GM12875 (cell line): ENCODE data around the gene COL23A1.

Experiments
- H3K4me3 ChIP-seq: one replicate; pipeline ENCODE4 v1.5.1; 2011; ENCODE audit warnings: low read depth, low read length, control low read depth
- TF ChIP-seq, protein P1 (sequence below): IDR thresholded peaks from 2 replicates; pipeline ENCODE4 v1.5.1; 2011; ENCODE audit warnings: low read depth, mild to moderate bottlenecking, control low read depth, inconsistent platforms, low read length, moderate library complexity, borderline replicate concordance; ENCODE audit not compliant: insufficient read depth

The COL23A1 gene

DNA sequence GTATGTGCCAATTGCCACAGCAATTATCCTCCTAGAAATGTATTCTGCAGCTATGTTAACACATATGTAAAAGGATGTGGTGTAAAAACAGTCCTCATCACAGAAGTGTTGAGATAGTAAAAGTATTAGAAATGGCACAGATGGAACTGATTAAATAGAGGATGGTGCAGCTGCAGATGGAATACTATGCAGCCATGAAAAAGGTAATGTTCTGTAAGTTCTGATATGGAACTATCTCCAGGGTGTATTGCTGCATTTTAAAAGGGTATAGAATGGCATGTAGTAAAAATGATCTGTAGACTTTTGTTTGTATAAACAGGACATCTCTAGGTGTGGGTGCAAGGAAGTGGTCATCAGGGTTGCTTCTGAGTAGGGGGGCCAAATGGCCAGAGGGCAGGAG, 294.6 kb downstream of the COL23A1 start:
- H3K4me3 ChIP-seq = no peak overlapping the region
- TF ChIP-seq, protein P1, sequence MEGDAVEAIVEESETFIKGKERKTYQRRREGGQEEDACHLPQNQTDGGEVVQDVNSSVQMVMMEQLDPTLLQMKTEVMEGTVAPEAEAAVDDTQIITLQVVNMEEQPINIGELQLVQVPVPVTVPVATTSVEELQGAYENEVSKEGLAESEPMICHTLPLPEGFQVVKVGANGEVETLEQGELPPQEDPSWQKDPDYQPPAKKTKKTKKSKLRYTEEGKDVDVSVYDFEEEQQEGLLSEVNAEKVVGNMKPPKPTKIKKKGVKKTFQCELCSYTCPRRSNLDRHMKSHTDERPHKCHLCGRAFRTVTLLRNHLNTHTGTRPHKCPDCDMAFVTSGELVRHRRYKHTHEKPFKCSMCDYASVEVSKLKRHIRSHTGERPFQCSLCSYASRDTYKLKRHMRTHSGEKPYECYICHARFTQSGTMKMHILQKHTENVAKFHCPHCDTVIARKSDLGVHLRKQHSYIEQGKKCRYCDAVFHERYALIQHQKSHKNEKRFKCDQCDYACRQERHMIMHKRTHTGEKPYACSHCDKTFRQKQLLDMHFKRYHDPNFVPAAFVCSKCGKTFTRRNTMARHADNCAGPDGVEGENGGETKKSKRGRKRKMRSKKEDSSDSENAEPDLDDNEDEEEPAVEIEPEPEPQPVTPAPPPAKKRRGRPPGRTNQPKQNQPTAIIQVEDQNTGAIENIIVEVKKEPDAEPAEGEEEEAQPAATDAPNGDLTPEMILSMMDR = no peak

DNA sequence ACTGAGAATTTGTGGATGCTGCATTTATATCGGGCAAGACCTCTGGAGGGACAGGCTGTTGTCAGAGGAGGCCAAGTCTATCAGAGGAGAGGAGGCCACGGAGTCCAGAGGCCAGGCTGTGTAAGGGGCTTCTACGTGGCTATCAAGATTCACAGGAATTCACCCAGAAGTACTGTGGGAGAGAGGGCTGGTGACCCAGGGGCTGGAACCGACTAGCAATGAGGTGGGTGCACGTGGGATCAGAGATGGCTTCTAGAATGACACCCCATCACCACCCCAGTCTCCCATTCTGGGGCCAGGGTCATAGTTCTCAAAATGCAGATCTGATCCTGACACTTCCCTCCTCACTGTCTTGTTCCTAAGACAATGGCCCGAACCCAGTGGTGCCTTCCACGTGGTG, 296.4 kb downstream of the COL23A1 start:
- no peak overlapping the region for H3K4me3 ChIP-seq
- TF ChIP-seq, protein P1 = no peak

DNA sequence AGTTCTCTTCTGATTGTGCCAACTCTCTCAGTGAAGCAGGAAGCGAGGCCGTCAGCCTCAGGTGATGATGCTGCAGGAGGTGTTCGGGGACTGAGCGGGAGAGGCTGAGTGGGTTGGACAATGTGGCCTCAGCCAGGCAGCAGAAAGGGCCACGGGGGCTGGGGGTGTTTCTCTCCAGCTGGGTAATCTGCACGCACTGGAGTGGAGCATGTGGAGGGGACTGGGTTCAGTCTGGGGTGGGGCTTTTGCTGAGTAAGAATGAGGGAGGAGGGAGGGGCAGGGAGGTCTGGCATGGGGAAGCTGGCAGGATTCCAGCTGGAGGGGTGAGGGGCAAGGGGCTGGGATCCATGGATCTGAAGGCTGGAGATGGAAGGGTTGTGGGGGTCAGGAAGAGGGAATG, 296.8 kb downstream of the COL23A1 start:
- TF ChIP-seq, protein P1 = no peak
- no peak overlapping the region for H3K4me3 ChIP-seq

DNA sequence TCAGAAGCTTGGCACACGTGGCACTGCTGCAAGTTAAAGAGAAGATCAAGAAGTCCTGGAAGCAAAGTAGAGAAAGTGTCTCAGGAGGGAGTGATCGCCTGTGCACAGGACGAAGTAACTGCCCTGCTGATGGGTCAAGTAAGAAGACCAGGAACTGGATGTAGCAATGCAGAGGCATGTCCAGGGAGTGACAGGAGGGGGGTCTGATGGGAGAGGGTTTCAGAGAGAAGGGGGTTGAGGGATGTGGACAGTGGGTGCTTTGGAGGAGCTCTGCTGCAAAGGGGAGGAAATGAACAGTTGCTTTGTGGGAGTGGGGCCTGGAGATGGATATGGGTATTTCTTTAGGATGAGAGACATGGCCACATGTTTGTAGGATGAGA, 297.4 kb downstream of the COL23A1 start:
- no peak overlapping the region for H3K4me3 ChIP-seq
- TF ChIP-seq, protein P1 = no peak

DNA sequence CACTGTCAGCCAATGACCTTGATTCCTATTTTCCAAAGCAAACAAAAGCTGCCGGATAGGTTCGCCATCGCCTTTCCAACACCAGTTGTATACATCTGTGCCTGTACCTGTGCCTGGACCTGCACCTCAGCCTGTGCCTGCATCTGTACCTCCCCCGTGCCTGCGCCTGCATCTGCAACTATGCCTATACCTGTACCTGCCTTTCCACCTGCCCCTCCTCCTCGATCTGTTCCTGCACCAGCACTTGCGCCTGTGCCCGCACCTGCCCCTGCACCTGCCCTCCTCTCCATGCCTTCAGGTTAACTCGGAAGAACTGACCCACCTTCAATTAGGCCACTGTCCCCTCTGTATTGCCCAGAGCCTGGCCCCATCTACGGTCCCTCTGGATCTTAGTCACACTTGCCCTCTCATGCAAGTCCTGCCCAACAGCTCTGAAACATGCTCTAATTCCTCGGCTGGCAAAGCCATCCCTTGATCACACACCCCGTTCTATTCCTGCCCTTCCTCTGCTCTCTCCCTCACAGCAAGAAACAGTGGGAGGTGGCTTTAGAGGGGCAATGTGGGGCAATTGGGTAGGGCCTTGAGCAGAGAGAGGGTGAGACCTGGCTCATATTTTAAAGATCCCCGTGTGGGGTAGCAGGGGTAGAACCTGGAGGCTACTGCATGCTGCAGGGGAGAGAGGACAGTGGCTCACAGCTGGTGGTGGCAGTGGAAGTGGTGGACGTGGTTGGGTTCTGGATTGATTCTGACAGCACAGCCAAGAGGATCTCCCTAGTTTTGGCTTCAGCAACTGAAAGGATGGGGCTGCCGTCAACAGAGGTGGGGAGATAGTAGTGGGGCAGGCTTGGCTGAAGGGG, 298.0 kb downstream of the COL23A1 start:
- no peak overlapping the region for H3K4me3 ChIP-seq
- TF ChIP-seq, protein P1 = no peak

DNA sequence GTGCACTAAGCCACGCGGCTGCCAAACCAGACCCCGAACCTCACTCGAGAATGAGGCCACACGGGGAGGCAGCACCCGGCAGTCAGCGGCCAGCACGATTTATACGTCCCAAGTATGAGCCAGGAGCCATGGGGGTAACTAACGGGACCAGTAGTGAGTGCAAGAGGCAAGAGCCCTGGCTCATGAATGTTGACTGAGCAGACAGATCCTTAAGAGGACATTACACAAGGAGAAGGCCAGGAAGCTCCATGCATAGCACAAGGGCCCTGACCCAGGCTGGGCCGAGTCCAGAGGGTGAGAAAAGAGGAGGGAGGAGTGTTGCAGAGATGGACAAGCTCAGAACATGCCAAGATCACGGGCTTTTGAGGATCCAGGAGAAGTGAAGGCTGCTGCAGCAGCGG, 299.0 kb downstream of the COL23A1 start:
- H3K4me3 ChIP-seq = no peak overlapping the region
- TF ChIP-seq, protein P1 = no peak

DNA sequence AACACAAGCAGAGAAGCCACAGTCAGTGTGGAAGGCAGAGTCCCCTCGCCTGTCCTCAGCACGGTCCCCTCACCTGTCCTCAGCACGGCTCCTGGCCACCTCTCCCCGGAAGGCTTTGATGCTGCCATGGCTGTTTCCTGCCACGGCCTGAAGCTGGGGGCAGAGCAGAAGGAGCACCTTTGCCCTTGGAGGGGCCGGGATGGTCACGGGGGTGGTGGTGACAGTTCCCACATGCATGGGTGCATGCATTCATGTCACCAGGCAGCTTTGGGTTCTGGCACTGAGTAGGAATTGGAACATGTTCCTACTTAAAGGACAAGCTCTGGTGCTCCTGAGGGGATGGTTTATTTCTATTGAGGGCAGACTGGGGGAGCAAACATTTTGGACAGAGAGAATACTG, 299.8 kb downstream of the COL23A1 start:
- TF ChIP-seq, protein P1 = no peak
- no peak overlapping the region for H3K4me3 ChIP-seq
